CD14-positive monocyte (primary cell): Measurements from ENCODE around the gene ETV4. TPM values are rescaled to one million over a fixed set of nuclear protein-coding genes. Genes with fewer than 3 reads are reported as not detected.

Experiments
- DNase-seq, 3 donors: peaks; one replicate each; pipeline ENCODE4 v3.0.0-alpha.2; 2011 to 2022
- H2AFZ ChIP-seq: 2 replicates; pipeline ENCODE4 v1.6.0; 2012; ENCODE audit warnings: mild to moderate bottlenecking, low read depth, low read length, inconsistent platforms; ENCODE audit not compliant: insufficient read depth, poor library complexity, severe bottlenecking
- H3K27ac ChIP-seq, 2 donors: 1 replicate in 1 of 2; 2 replicates in 1 of 2; pipeline ENCODE4 v1.5.1; 2012 to 2013; ENCODE audit warnings: low read length in 2 of 2, control low read depth in 1 of 2, inconsistent platforms in 1 of 2, low read depth in 1 of 2, mild to moderate bottlenecking in 1 of 2
- H3K27me3 ChIP-seq, 2 donors: one replicate each; pipeline versions ENCODE4 v1.6.0 to v1.6.1; 2011 to 2013; ENCODE audit warnings: low read length in 2 of 2; ENCODE audit not compliant: control insufficient read depth in 2 of 2, insufficient read depth in 2 of 2
- H3K36me3 ChIP-seq, 2 donors: replicated peaks in 1 of 2; 1 replicate in 1 of 2; 2 replicates in 1 of 2; pipeline versions ENCODE4 v1.5.1 to v1.6.1; 2012 to 2013; ENCODE audit warnings: low read length in 2 of 2, control low read depth in 1 of 2, inconsistent platforms in 1 of 2, mild to moderate bottlenecking in 1 of 2; ENCODE audit not compliant: insufficient read depth in 2 of 2, control insufficient read depth in 1 of 2
- H3K4me1 ChIP-seq, 2 donors: 1 replicate in 1 of 2; 2 replicates in 1 of 2; pipeline versions ENCODE4 v1.5.1 to v1.6.1; 2012 to 2013; ENCODE audit warnings: low read length in 2 of 2, control low read depth in 1 of 2, inconsistent platforms in 1 of 2, mild to moderate bottlenecking in 1 of 2, moderate library complexity in 1 of 2; ENCODE audit not compliant: insufficient read depth in 2 of 2, control insufficient read depth in 1 of 2
- H3K4me2 ChIP-seq: replicated peaks from 2 replicates; pipeline ENCODE3; 2012; ENCODE audit warnings: low read length, moderate library complexity, mild to moderate bottlenecking; ENCODE audit not compliant: poor library complexity, severe bottlenecking; ENCODE audit errors: extremely low read depth
- H3K4me3 ChIP-seq, 3 experiments: fragments of 200-600 bp in 1 of 3; sonication (generic) in 1 of 3; replicated peaks in 1 of 3; 1 replicate in 2 of 3; 2 replicates in 1 of 3; pipeline ENCODE4 v1.5.1; 2011 to 2013; ENCODE audit warnings: low read length in 3 of 3, mild to moderate bottlenecking in 3 of 3, control low read depth in 2 of 3, low read depth in 2 of 3, inconsistent platforms in 1 of 3, moderate library complexity in 1 of 3
- H3K79me2 ChIP-seq: 2 replicates; pipeline ENCODE4 v1.6.0; 2012; ENCODE audit warnings: mild to moderate bottlenecking, control low read depth, inconsistent platforms, low read length, moderate library complexity; ENCODE audit not compliant: insufficient read depth
- H3K9ac ChIP-seq: 2 replicates; pipeline ENCODE4 v1.6.0; 2017; ENCODE audit warnings: low read length, mild to moderate bottlenecking; ENCODE audit not compliant: insufficient read depth, poor library complexity, severe bottlenecking
- H3K9me3 ChIP-seq, 2 donors: replicated peaks in 1 of 2; 1 replicate in 1 of 2; 2 replicates in 1 of 2; pipeline versions ENCODE4 v1.5.1 to v1.6.1; 2012 to 2013; ENCODE audit warnings: low read length in 2 of 2, control low read depth in 1 of 2; ENCODE audit not compliant: control insufficient read depth in 1 of 2, insufficient read depth in 1 of 2
- H4K20me1 ChIP-seq: 2 replicates; pipeline ENCODE4 v1.6.0; 2012; ENCODE audit warnings: mild to moderate bottlenecking, low read length, control low read depth, moderate library complexity; ENCODE audit not compliant: insufficient read depth
- H3K27ac Mint-ChIP-seq, 7 donors: one replicate each; pipeline ENCODE4 v1.8.0; 2020; ENCODE audit warnings: mild to moderate bottlenecking in 7 of 7, mixed read lengths in 7 of 7, moderate library complexity in 6 of 7, inconsistent platforms in 2 of 7
- H3K27me3 Mint-ChIP-seq, 3 donors: one replicate each; pipeline ENCODE4 v1.8.0; 2021 to 2022; ENCODE audit warnings: low read depth in 3 of 3, mild to moderate bottlenecking in 3 of 3, mixed read lengths in 3 of 3, moderate library complexity in 3 of 3, inconsistent platforms in 1 of 3
- H3K36me3 Mint-ChIP-seq, 2 donors: one replicate each; pipeline ENCODE4 v1.8.0; 2020; ENCODE audit warnings: mixed read lengths in 2 of 2, inconsistent platforms in 1 of 2, mild to moderate bottlenecking in 1 of 2
- H3K4me1 Mint-ChIP-seq: one replicate; pipeline ENCODE4 v1.8.0; 2020; ENCODE audit warnings: mild to moderate bottlenecking, mixed read lengths
- H3K4me3 Mint-ChIP-seq, 2 donors: one replicate each; pipeline ENCODE4 v1.8.0; 2020; ENCODE audit warnings: mild to moderate bottlenecking in 2 of 2, mixed read lengths in 2 of 2, moderate library complexity in 1 of 2
- H3K9me3 Mint-ChIP-seq, 7 donors: one replicate each; pipeline ENCODE4 v1.8.0; 2020 to 2022; ENCODE audit warnings: mixed read lengths in 7 of 7, mild to moderate bottlenecking in 6 of 7, moderate library complexity in 6 of 7, inconsistent platforms in 2 of 7
- WGBS: methylation state at CpG from one replicate; pipeline ENCODE4 v1.1.5; 2013; ENCODE audit warnings: missing lambda C conversion rate; ENCODE audit not compliant: insufficient coverage; 5-methylcytosine and 5-hydroxymethylcytosine counted together
- intact Hi-C, 2 donors: fragments of 100-400 bp; cut with micrococcal nuclease; formaldehyde crosslinking; loops; one replicate each; pipeline versions ENCODE4 v1.15.0 to v1.15.1; 2023
- polyA plus RNA-seq, 3 donors: library from polyadenylated mRNA; depleted of rRNA in 1 of 3; unstranded in 2 of 3; stranded (reverse) in 1 of 3; fragments of 300-500 nt in 2 of 3; fragments of >200 nt in 1 of 3; fragmentation: Illumina TruSeq in 2 of 3; gene quantifications; 1 replicate in 2 of 3; 2 replicates in 1 of 3; pipeline ENCODE4 v1.2.3, GENCODE V29; 2012 to 2021
- TF ChIP-seq, protein P1 (sequence below): fragments of 200-600 bp; IDR thresholded peaks from one replicate; pipeline ENCODE4 v1.8.0; 2022; ENCODE audit warnings: antibody characterized with exemption, mild to moderate bottlenecking

The ETV4 gene
- polyA plus RNA-seq, 3 donors: not detected

DNA sequence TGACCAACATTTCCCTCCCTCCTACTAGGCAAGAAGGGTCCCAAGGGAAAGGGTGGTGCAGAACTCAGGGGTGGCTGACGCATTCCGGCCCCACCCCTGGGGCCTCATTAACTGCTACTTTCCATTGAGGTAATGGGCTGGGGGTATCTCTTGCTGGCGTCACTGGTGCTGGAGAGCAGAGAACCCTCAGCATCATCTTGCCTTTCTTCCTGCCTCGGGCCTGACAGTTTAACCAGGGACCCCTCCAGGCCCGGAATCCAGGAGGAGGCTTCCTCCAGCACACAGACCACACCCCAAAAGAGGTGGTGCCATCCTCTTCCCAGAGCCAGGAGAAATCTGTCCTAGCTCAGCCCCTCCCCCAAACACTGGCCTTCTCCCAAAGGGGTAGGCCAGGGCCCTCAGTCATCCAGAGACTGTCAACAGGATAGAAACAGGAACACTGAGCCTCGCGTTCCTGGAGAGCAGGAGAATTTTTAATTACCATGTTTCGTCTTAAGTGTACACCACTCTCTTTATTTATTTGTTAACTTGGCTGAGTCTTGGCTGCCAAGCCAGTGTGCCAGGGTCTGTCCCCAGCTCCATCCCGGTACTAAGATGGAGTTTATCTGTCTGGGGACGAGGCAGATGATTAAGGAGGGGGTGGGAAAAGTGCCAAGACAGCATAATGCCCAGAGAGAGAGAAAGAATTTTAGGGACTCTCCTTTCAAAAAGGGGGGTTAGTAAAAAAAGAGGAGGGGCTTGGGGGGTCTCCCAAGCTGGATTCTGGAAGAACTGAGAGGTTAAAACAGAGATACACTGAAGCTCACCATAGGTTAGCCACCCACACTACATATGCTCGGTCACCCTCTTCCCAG, 5.1 kb downstream of the ETV4 start:
- peaks cover 0 to 15% of the 10 kb centered on the region in 2 donors for H3K9me3 ChIP-seq
- H3K79me2 ChIP-seq: no peaks in the 10 kb centered on the region
- H3K4me1 ChIP-seq: peaks cover 11 to 12% of the 10 kb centered on the region in 2 donors
- Mint-ChIP-seq H3K36me3 (peaks cover 8 to 9% of the 10 kb centered on the region in 2 donors), H3K27ac (no peak overlapping the region), H3K4me3 (no peak overlapping the region), H3K27me3 (peaks cover 41 to 52% (median 41%) of the 10 kb centered on the region in 3 donors), H3K4me1 (peaks cover 17% of the 10 kb centered on the region), H3K9me3 (peaks cover 0 to 5% (median 2%) of the 10 kb centered on the region in 7 donors)
- intact Hi-C loops: no loop called here
- WGBS: 100% methylated on average over 3 of the region's 11 CpGs
- H4K20me1 ChIP-seq: peaks cover 7% of the 10 kb centered on the region
- H3K27ac ChIP-seq: no peak overlapping the region
- TF ChIP-seq, protein P1, sequence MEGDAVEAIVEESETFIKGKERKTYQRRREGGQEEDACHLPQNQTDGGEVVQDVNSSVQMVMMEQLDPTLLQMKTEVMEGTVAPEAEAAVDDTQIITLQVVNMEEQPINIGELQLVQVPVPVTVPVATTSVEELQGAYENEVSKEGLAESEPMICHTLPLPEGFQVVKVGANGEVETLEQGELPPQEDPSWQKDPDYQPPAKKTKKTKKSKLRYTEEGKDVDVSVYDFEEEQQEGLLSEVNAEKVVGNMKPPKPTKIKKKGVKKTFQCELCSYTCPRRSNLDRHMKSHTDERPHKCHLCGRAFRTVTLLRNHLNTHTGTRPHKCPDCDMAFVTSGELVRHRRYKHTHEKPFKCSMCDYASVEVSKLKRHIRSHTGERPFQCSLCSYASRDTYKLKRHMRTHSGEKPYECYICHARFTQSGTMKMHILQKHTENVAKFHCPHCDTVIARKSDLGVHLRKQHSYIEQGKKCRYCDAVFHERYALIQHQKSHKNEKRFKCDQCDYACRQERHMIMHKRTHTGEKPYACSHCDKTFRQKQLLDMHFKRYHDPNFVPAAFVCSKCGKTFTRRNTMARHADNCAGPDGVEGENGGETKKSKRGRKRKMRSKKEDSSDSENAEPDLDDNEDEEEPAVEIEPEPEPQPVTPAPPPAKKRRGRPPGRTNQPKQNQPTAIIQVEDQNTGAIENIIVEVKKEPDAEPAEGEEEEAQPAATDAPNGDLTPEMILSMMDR: no peak
- H3K4me3 ChIP-seq: no peak overlapping the region
- DNase-seq: no peak
- no peak overlapping the region for H3K4me2 ChIP-seq
- H3K27me3 ChIP-seq: peaks cover 19 to 40% of the 10 kb centered on the region in 2 donors
- no peak overlapping the region for H3K9ac ChIP-seq
- no peak overlapping the region for H2AFZ ChIP-seq
- no peaks in the 10 kb centered on the region for H3K36me3 ChIP-seq

DNA sequence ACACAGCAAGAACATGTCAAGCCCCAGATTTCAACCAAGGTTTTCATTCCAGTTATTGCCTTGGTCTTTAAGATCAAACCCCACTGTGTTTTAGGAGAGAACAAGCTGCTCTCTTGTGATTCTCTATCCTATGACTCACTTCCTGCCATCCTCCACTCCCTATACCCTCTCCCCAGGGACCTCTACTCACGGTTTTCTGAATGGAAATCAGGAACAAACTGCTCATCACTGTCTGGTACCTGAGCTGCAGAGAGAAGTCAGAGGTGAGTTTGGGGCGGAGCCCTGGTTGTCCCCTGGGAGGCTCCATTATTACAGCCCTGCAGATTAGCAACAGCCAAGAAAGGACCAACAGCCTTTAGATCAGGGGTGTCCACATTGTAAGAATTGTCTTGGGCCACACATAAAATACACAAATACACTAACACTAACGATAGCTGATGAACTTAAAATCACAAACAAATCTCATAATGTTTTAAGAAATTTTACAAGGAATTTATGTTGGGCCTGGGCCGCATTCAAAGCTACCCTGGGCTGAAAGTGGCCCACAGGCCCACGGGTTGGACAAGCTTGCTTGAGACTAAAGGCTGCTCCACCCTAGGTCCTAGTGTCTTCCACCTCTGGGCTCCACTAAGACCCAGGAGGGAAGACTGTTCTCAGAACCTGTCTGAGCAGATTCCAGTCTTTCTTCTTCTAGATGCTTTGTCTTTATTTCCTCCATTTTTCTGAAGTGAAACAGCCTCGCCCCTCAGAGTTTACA, 9.7 kb downstream of the ETV4 start:
- intact Hi-C loops: no loop called here
- Histone ChIP-seq H3K4me1 (no peaks in the 10 kb centered on the region), H3K27me3 (no peaks in the 10 kb centered on the region), H3K79me2 (no peaks in the 10 kb centered on the region), H3K9ac (no peak overlapping the region), H3K36me3 (no peaks in the 10 kb centered on the region), H3K9me3 (no peaks in the 10 kb centered on the region), H3K4me2 (no peak overlapping the region), H3K27ac (no peak overlapping the region), H3K4me3 (no peak overlapping the region), H4K20me1 (no peaks in the 10 kb centered on the region), H2AFZ (no peak overlapping the region)
- Mint-ChIP-seq H3K27ac (no peak overlapping the region), H3K4me3 (no peak overlapping the region), H3K36me3 (no peaks in the 10 kb centered on the region), H3K4me1 (peaks cover 5% of the 10 kb centered on the region), H3K9me3 (no peaks in the 10 kb centered on the region), H3K27me3 (peaks cover 2 to 8% (median 6%) of the 10 kb centered on the region in 3 donors)
- 100% methylated on average over 3 of the region's 6 CpGs for WGBS
- peak in 1 of 3 donors; percentile 12 for DNase-seq
- TF ChIP-seq, protein P1: no peak
